Suprapubic skin (tissue), 4 donors: Measurements from ENCODE around the gene RPL36AL. TPM values are rescaled to one million over a fixed set of nuclear protein-coding genes. Genes with fewer than 3 reads are reported as not detected.

Source experiments
- DNase-seq, 2 donors: peaks; one replicate each; pipeline ENCODE4 v3.0.0-alpha.2; 2019; ENCODE audit warnings: low spot score in 2 of 2
- H3K27ac ChIP-seq: fragments of 200-600 bp; sonication (generic); one replicate; pipeline ENCODE4 v1.5.1; 2019
- H3K27me3 ChIP-seq: fragments of 200-600 bp; sonication (generic); one replicate; pipeline ENCODE4 v1.5.1; 2019
- H3K36me3 ChIP-seq: fragments of 200-600 bp; sonication (generic); one replicate; pipeline ENCODE4 v1.5.1; 2019
- H3K4me1 ChIP-seq: fragments of 200-600 bp; sonication (generic); one replicate; pipeline ENCODE4 v1.5.1; 2019
- H3K4me3 ChIP-seq: fragments of 200-600 bp; sonication (generic); one replicate; pipeline ENCODE4 v1.5.1; 2019; ENCODE audit warnings: mild to moderate bottlenecking
- H3K9me3 ChIP-seq: fragments of 200-600 bp; sonication (generic); one replicate; pipeline ENCODE4 v1.5.1; 2019
- EP300 ChIP-seq: sonication (generic); formaldehyde crosslinking; IDR thresholded peaks from one replicate; pipeline ENCODE4 v1.6.1; 2017; ENCODE audit warnings: antibody characterized with exemption
- POLR2A ChIP-seq, 2 donors: fragments of 450-650 bp; IDR thresholded peaks; one replicate each; pipeline ENCODE4 v1.6.1; 2017; ENCODE audit warnings: antibody characterized with exemption in 2 of 2, mild to moderate bottlenecking in 2 of 2, moderate library complexity in 2 of 2
- POLR2AphosphoS5 ChIP-seq, 3 donors: sonication (generic); formaldehyde crosslinking; IDR thresholded peaks; one replicate each; pipeline ENCODE4 v1.6.1; 2017; ENCODE audit warnings: antibody characterized with exemption in 3 of 3
- WGBS: methylation state at CpG from one replicate; pipeline ENCODE4 v1.1.5; 2018; 5-methylcytosine and 5-hydroxymethylcytosine counted together
- total RNA-seq, 4 donors: library from RNA; depleted of rRNA; stranded (reverse); fragments of >200 nt; gene quantifications; one replicate each; pipeline ENCODE4 v1.1.0, GENCODE V29; 2016
- TF ChIP-seq, protein P1 (sequence below), 2 donors: fragments of 200-600 bp in 1 of 2; fragments of 450-650 bp in 1 of 2; sonication (generic) in 1 of 2; IDR thresholded peaks; one replicate each; pipeline ENCODE4 v1.5.1; 2016 to 2019; ENCODE audit warnings: antibody characterized with exemption in 2 of 2, mild to moderate bottlenecking in 1 of 2, moderate library complexity in 1 of 2

Gene RPL36AL
- total RNA-seq, 4 donors from 2014 or later: 150 to 232 (median 182) TPM

DNA sequence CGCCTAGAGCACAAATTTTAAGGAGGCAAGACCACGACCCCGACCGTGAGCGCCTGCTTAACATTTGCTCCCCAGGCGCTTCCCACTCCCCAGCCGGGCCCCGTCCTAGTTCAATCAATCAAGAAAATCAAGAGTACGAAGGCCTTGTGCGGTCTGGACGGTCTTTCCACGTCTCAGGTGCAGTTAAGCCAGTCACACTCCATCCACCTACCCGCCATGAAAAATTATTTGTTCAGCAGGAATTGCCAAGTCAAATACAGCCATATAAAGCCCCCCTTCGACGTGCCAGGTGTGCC is 22.3 kb downstream of the RPL36AL start:
- TF ChIP-seq POLR2AphosphoS5 (IDR thresholded peaks at IDR 0.05) (no peak), EP300 (no peak)
- TF ChIP-seq, protein P1, sequence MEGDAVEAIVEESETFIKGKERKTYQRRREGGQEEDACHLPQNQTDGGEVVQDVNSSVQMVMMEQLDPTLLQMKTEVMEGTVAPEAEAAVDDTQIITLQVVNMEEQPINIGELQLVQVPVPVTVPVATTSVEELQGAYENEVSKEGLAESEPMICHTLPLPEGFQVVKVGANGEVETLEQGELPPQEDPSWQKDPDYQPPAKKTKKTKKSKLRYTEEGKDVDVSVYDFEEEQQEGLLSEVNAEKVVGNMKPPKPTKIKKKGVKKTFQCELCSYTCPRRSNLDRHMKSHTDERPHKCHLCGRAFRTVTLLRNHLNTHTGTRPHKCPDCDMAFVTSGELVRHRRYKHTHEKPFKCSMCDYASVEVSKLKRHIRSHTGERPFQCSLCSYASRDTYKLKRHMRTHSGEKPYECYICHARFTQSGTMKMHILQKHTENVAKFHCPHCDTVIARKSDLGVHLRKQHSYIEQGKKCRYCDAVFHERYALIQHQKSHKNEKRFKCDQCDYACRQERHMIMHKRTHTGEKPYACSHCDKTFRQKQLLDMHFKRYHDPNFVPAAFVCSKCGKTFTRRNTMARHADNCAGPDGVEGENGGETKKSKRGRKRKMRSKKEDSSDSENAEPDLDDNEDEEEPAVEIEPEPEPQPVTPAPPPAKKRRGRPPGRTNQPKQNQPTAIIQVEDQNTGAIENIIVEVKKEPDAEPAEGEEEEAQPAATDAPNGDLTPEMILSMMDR (IDR thresholded peaks at IDR 0.05): no peak

DNA sequence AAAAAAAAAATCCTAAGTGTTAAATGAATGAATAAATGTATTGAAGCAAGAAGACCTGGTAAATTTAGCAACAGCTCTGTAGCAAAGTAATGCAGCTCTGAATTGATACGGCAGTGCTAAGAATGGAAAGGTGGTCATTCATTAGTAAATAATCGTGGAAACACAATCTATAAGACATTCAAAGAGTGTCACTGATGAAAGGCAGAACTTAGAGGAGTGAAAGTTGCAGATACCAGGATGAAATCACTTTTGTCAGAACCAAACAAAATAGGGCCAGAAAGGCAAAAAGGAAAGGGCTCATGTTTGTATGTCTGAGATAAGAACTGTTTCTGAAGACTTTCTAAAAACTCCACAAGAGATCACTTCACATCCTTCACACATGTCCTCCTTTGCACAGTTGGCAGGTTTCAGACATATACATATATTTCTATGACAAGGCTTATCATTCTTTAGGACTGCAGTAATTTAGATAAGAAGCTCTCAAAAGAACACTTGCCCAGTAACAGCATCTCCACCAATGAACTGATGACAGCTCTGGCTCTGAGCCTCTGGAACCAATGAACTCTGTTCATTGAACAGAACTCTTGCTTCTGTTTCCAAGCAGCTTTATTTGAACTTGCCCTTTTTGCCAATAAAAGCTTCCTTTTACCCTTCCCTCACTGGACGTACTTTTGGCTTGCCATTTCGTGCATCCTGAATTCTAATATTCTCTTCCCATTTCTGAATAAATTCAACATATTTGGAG is 25.9 kb downstream of the RPL36AL start:
- no peak for DNase-seq
- Histone ChIP-seq H3K4me1 (peaks cover 16% of the 10 kb centered on the region), H3K36me3 (no peaks in the 10 kb centered on the region), H3K9me3 (no peaks in the 10 kb centered on the region), H3K27ac (no peak overlapping the region), H3K27me3 (no peaks in the 10 kb centered on the region), H3K4me3 (no peak overlapping the region)
- 35% methylated on average over 4 of the region's 4 CpGs for WGBS
- TF ChIP-seq EP300 (no peak), POLR2AphosphoS5 (IDR thresholded peaks at IDR 0.05) (no peak), POLR2A (IDR thresholded peaks at IDR 0.05) (no peak)
- TF ChIP-seq, protein P1 (IDR thresholded peaks at IDR 0.05): no peak

More for the DNA sequence above, 22.3 kb downstream of the RPL36AL start:
- Histone ChIP-seq H3K27me3 (no peaks in the 10 kb centered on the region), H3K36me3 (no peaks in the 10 kb centered on the region), H3K27ac (peak overlapping the region; percentile 95), H3K9me3 (no peaks in the 10 kb centered on the region), H3K4me3 (peak overlapping the region; percentile 68), H3K4me1 (peaks cover 20% of the 10 kb centered on the region)
- WGBS: 1% methylated on average over 11 of the region's 15 CpGs
- no peak for DNase-seq

GRCh38 chr14:49593016-49593415 is 27.4 kb downstream of the RPL36AL start:
- Histone ChIP-seq H3K9me3 (no peaks in the 10 kb centered on the region), H3K27ac (no peak overlapping the region), H3K36me3 (no peaks in the 10 kb centered on the region), H3K4me1 (peaks cover 16% of the 10 kb centered on the region), H3K27me3 (no peaks in the 10 kb centered on the region), H3K4me3 (no peak overlapping the region)
- WGBS: 89% methylated on average over 3 of the region's 3 CpGs
- no peak for TF ChIP-seq POLR2AphosphoS5 (IDR thresholded peaks at IDR 0.05)
- TF ChIP-seq, protein P1 (IDR thresholded peaks at IDR 0.05): no peak
- TF ChIP-seq POLR2A (IDR thresholded peaks at IDR 0.05): no peak
- TF ChIP-seq EP300: no peak
- no peak for DNase-seq

GRCh38 chr14:49589387-49589786 is 31.0 kb downstream of the RPL36AL start:
- H3K36me3 ChIP-seq: peaks cover under 1% of the 10 kb centered on the region
- WGBS: 81% methylated on average over 3 of the region's 3 CpGs
- DNase-seq: no peak
- no peak overlapping the region for H3K4me3 ChIP-seq
- peaks cover 10% of the 10 kb centered on the region for H3K4me1 ChIP-seq
- H3K27me3 ChIP-seq: no peaks in the 10 kb centered on the region
- H3K27ac ChIP-seq: no peak overlapping the region
- TF ChIP-seq EP300: no peak
- no peak for TF ChIP-seq POLR2AphosphoS5 (IDR thresholded peaks at IDR 0.05)
- TF ChIP-seq POLR2A (IDR thresholded peaks at IDR 0.05): no peak
- TF ChIP-seq, protein P1 (IDR thresholded peaks at IDR 0.05): no peak
- H3K9me3 ChIP-seq: no peaks in the 10 kb centered on the region

- Histone ChIP-seq H3K4me1 (peaks cover 24% of the 10 kb centered on the region), H3K9me3 (no peaks in the 10 kb centered on the region), H3K4me3 (peak overlapping the region; percentile 80), H3K36me3 (peaks cover 15% of the 10 kb centered on the region), H3K27me3 (no peaks in the 10 kb centered on the region), H3K27ac (peak overlapping the region; percentile 95)
- no peak for DNase-seq
- no peak for TF ChIP-seq EP300
- TF ChIP-seq, protein P1 (IDR thresholded peaks at IDR 0.05): peak; percentile 66 to 78
- 2% methylated on average over 13 of the region's 21 CpGs for WGBS
Observed at GRCh38 chr14:49586673-49587460, 33.6 kb downstream of the RPL36AL start.
